HK-2 (cell line): ENCODE results near the gene EXOSC7.
A peak's percentile ranks its signal among the peaks of the same experiment; 100 is the strongest.
"Not testable (repeated sequence)": the region's sequence is repeated elsewhere in the genome, so short reads cannot be mapped to it uniquely, and the experiment has no call there.

ENCODE experiments used
- DNase-seq: peaks from one replicate; pipeline ENCODE4 v3.0.0-alpha.2; 2018; ENCODE audit not compliant: unreplicated experiment

EXOSC7 gene

GRCh38 chr3:45024542-45025255, 48.7 kb downstream of the EXOSC7 start:
- DNase-seq, result no peak

GRCh38 chr3:45026038-45026437, 50.0 kb downstream of the EXOSC7 start, which contains the start of gene CLEC3B:
TSS of gene CLEC3B (plus strand) at chr3:45026303. CDS start at chr3:45026363, 60 bp downstream.
- no peak for DNase-seq

- DNase-seq, result no peak
Observed at GRCh38 chr3:45026957-45027356, 50.9 kb downstream of the EXOSC7 start.

- no peak for DNase-seq
Observed at GRCh38 chr3:45027441-45027840, 51.4 kb downstream of the EXOSC7 start.

GRCh38 chr3:45029216-45029615, 53.2 kb downstream of the EXOSC7 start:
- DNase-seq, result no peak

GRCh38 chr3:45029661-45030060, 53.6 kb downstream of the EXOSC7 start:
- no peak for DNase-seq

GRCh38 chr3:45031531-45031930, 55.5 kb downstream of the EXOSC7 start:
- no peak for DNase-seq

- no peak for DNase-seq
Observed at GRCh38 chr3:45032113-45032512, 56.1 kb downstream of the EXOSC7 start.

GRCh38 chr3:45033791-45034190, 57.7 kb downstream of the EXOSC7 start:
- DNase-seq, result no peak

GRCh38 chr3:45034612-45035252, 58.7 kb downstream of the EXOSC7 start:
- no peak for DNase-seq

- DNase-seq, result no peak
Observed at GRCh38 chr3:45035441-45036301, 59.6 kb downstream of the EXOSC7 start.

GRCh38 chr3:45037720-45038455, 61.8 kb downstream of the EXOSC7 start:
- peak; percentile 87 for DNase-seq

GRCh38 chr3:45041666-45042065, 65.6 kb downstream of the EXOSC7 start:
- DNase-seq, result no peak

GRCh38 chr3:45042162-45042561, 66.1 kb downstream of the EXOSC7 start:
- DNase-seq, result no peak

- DNase-seq, result no peak
Observed at GRCh38 chr3:45043728-45044299, 67.8 kb downstream of the EXOSC7 start.

GRCh38 chr3:45048244-45048643, 72.2 kb downstream of the EXOSC7 start:
- DNase-seq, result no peak

GRCh38 chr3:45049807-45050206, 73.8 kb downstream of the EXOSC7 start:
- no peak for DNase-seq

- no peak for DNase-seq
Observed at GRCh38 chr3:45051685-45052084, 75.6 kb downstream of the EXOSC7 start.

GRCh38 chr3:45053805-45054195, 77.8 kb downstream of the EXOSC7 start:
- not testable (repeated sequence) for DNase-seq

GRCh38 chr3:45054196-45054857, 78.3 kb downstream of the EXOSC7 start:
- no peak for DNase-seq

- no peak for DNase-seq
Observed at GRCh38 chr3:45055032-45055410, 79.0 kb downstream of the EXOSC7 start.
